HepG2 (cell line): ENCODE results near the gene BTRC.
A peak's percentile ranks its signal among the peaks of the same experiment; 100 is the strongest.

ENCODE experiments used
- KDM5B ChIP-seq: sonication (generic); formaldehyde crosslinking; IDR thresholded peaks from 2 replicates; pipeline ENCODE4 v1.4.0; 2020; ENCODE audit warnings: missing genetic modification reagents, mild to moderate bottlenecking, borderline replicate concordance
- PHB2 ChIP-seq: fragments of 450-650 bp; IDR thresholded peaks from 2 replicates; pipeline ENCODE4 v1.6.1; 2018; ENCODE audit not compliant: partially characterized antibody
- PHF20 ChIP-seq: sonication (generic); formaldehyde crosslinking; IDR thresholded peaks from 2 replicates; pipeline ENCODE4 v1.5.0; 2020; ENCODE audit warnings: mild to moderate bottlenecking, missing genetic modification reagents
- PHF21A ChIP-seq: sonication (generic); formaldehyde crosslinking; IDR thresholded peaks from 2 replicates; pipeline ENCODE4 v1.5.0; 2020; ENCODE audit warnings: mild to moderate bottlenecking, missing genetic modification reagents
- RFXAP ChIP-seq: sonication (generic); formaldehyde crosslinking; IDR thresholded peaks from 2 replicates; pipeline ENCODE4 v1.4.0; 2020; ENCODE audit warnings: missing genetic modification reagents, borderline replicate concordance
- ZFP1 ChIP-seq: IDR thresholded peaks from 2 replicates; pipeline ENCODE4 v1.6.1; 2016
- TF ChIP-seq, protein P1 (sequence below): sonication (generic); formaldehyde crosslinking; IDR thresholded peaks from 2 replicates; pipeline ENCODE4 v1.5.0; 2020; ENCODE audit warnings: mild to moderate bottlenecking, missing genetic modification reagents, moderate library complexity
- TF ChIP-seq, protein P2 (sequence below): IDR thresholded peaks from 2 replicates; pipeline ENCODE4 v1.6.1; 2016; ENCODE audit warnings: control low read depth

DNA sequence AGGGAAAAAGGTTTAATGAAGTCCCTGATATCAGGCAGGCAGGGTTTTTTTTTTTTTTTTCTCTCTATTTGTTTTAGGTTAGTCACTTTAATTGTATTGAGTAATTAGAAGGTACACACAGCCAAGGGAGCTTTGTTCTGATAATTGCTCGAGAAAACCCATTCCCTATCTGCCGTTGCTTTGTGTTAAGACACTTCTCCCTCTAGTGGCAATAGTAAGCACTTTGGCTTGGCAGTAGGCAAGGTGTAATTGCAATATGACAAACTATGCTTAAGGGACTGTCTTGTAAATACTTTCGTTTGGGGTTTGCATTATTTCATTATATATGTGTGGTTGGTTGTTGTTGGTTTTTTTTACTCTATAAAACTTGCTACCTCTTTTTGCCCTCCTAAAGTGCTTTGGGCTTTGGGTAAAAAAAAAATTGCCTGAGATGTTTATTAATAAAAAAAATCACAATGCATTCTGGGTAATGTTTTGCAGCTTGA is 113.4 kb downstream of the BTRC start:
- TF ChIP-seq ZFP1 (CRISPR knock-in tag) (no peak), PHF21A (no peak), PHF20 (CRISPR knock-in tag) (no peak), RFXAP (no peak), KDM5B (CRISPR knock-in tag) (no peak), PHB2 (no peak)
- TF ChIP-seq, protein P1, sequence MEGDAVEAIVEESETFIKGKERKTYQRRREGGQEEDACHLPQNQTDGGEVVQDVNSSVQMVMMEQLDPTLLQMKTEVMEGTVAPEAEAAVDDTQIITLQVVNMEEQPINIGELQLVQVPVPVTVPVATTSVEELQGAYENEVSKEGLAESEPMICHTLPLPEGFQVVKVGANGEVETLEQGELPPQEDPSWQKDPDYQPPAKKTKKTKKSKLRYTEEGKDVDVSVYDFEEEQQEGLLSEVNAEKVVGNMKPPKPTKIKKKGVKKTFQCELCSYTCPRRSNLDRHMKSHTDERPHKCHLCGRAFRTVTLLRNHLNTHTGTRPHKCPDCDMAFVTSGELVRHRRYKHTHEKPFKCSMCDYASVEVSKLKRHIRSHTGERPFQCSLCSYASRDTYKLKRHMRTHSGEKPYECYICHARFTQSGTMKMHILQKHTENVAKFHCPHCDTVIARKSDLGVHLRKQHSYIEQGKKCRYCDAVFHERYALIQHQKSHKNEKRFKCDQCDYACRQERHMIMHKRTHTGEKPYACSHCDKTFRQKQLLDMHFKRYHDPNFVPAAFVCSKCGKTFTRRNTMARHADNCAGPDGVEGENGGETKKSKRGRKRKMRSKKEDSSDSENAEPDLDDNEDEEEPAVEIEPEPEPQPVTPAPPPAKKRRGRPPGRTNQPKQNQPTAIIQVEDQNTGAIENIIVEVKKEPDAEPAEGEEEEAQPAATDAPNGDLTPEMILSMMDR (CRISPR knock-in tag) = peak; percentile 82
- TF ChIP-seq, protein P2, sequence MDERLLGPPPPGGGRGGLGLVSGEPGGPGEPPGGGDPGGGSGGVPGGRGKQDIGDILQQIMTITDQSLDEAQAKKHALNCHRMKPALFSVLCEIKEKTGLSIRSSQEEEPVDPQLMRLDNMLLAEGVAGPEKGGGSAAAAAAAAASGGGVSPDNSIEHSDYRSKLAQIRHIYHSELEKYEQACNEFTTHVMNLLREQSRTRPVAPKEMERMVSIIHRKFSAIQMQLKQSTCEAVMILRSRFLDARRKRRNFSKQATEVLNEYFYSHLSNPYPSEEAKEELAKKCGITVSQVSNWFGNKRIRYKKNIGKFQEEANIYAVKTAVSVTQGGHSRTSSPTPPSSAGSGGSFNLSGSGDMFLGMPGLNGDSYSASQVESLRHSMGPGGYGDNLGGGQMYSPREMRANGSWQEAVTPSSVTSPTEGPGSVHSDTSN (CRISPR knock-in tag) = no peak
